Measurements from ENCODE around the gene GLRX2.
"Not testable (repeated sequence)": the region's sequence is repeated elsewhere in the genome, so short reads cannot be mapped to it uniquely, and the experiment has no call there.

GLRX2 gene

DNA sequence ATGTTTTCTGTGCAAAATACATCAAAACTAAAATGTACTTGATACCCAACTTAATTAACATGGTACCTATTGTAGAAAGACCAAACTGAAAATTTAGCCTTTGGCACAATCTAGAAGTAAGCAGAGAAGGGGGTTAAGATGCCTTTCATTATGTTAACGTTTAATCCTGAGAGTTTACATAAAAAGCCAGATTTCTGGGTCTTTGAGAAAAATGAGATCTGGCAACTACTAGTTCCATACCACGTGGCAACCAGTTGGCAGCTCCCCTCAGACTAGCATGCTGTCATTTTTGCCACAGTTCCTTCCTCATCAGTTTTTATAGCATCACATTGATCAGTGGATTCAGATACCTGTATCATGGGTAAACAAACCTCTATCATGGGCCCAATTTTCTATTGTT, 44.3 kb downstream of the GLRX2 start:
- DNase-seq: peak; percentile 42

DNA sequence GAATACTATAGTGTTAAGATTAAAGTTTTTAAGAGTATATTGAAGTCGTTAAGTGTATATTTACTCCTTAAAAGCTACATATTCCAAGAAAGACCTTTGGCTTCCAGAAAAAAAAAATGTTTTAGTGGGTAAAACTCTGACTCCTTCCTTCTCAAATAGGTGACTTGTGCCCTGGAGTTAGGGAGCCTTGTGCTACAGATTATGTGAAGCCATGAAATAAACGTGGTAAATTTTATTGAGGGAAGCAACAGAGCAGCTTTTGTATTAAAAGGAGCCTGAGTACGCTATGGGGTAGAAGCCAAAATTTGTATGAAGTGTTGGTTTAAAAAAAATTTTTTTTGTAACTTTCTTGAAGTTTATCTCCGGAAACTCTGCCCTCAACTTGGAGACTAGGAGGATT, 44.8 kb downstream of the GLRX2 start:
- DNase-seq: no peak

DNA sequence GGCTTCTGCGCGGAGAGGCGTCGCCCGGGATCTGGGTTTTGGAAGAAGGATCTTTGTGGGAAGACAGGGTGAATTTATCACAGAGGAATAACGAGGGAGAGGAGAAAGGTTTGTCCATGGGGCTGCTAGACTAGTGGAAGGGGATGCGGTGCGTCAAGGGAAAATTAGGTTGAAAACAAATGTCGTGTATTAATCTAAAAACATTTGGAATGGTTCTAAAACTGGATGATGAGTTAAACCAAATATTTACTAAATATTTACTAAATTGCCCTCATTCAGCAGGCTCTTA, 45.2 kb downstream of the GLRX2 start:
- DNase-seq: no peak

DNA sequence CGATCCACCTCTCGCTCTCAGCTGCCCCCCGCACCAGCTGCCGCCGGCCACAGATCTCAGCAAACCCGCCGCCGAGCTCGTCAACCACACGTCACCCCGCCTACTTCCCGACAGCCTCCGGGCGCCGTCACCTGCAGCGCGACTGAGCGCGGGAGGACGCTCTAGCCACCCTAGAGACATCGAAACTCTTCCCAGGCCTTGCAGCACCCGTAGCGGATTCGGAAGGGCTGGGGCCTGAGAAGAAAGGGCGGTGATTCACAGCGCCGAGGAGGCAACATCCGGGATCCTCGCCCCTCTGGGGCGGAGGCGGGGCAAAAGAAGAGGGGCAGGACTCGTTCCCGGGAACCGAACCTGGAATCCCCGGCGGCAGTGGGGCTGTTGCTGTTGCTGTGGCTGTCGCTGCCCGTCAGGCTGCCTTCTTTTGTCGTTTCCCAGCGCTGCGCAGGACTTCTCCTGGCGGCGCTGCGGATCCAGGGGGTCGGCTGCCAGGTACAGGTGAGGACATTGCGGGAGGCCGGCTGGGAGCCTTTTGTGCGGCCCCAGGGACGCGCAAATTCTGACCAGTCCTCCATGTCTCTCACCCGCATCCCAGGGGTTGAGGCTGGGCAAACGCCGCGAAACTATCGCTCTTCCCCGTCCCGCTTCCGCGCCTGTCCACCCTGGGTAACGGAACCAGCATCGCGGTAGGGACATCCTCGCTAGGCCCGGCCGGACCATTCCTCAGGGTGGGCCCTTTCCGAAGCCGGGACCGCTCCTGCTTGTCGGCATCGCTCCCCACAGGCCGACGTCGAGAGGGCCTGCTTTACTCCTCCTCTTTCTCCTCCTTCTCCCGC, 45.7 kb downstream of the GLRX2 start, which contains the start of the genes RO60 and UCHL5:
RO60 (plus strand) TSS at position 331 of the 833 bp plus-strand sequence. CDS start 9,443 bp downstream, outside the sequence.
UCHL5 (minus strand) TSS at position 79 of the 833 bp plus-strand sequence. CDS start 100 bp downstream, outside the sequence.
- DNase-seq: peak; percentile 99

DNA sequence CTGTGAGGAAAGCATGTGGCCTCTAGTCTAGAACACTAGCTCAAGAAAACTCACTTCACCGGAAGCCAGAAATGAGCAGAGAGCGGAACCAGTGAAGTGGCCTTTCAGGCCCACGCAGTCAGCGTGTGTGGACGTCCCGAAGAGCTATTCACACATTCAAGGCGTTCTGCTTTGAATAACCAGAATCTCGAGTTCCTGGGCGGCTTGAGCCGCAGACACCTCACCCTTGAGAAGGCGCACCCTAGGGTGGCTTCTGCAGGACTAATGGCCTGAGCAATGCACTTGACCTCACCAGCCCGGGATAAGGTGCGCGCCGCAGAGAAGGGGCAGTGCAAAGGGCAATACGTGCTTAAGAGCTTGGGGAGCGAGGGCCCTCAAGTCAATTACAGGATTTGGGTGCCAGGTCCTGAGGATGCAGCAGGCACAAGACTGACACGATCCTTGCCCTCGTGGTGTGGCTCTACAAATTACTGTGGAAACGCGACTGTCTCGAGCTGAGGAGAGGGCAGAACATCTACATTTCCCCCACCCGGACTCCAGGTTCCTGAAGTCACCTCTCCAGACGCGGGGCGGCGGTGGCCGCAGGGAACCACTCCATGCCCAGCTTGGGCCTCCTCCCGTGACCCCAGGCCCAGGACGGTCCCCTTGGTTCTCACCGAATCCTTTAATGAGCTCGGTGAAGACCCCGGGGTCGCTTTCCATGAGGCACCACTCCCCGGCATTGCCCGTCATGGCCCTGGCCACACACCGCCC, 46.5 kb downstream of the GLRX2 start:
- peak; percentile 19 for DNase-seq

DNA sequence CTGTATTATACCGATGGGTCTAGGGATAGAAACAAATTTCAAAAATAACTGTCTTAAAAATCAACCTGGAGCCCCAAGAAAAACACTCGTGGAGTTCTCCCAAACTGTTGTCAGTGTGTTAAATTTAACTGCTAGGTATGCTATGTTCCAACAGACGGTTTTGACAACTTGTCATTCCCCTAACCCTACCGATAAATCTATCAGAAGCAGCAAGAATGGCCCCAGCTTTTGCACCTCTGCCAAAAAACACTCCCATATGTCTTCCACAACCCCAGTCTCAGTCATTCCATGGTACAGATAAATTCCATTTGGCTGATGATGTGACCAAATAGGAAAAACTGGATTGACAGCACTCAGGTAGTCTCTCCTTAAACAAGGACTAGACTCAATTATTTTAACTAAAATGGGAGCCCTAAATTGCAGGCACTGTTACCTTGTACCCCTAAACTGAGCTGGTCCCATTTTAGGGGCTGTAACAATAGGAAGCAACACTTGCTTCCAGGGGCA, 51.0 kb downstream of the GLRX2 start:
- peak; percentile 6 for DNase-seq

DNA sequence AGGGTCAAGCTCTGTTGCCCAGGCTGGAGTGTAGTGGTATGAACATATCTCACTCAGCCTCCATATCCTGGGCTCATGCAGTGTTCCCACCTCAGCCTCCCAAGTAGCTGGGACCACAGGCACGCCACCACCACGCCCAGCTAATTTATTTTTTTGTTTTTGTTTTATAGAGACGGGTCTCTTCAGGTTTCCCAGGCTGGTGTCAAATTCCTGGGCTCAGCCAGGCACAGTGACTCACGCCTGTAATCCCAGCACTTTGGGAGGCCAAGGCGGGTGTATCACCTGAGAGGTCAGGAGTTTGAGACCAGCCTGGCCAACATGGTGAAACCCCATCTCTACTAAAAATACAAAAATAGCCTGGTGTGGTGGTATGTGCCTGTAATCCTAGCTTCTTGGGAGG, 56.3 kb downstream of the GLRX2 start:
- not testable (repeated sequence) for DNase-seq

All from NCI-H446 treated with DMSO at 0.1 percent for 48 hours (cell line).